GM19238 (cell line): ENCODE measurements around the gene ZNF584.

Experiments used
- DNase-seq: peaks from one replicate; pipeline ENCODE4 v3.0.0; 2011; ENCODE audit warnings: low spot score; ENCODE audit not compliant: insufficient read length

ZNF584 gene

GRCh38 chr19:58385891-58386575 lies 22.4 kb upstream of the ZNF584 start:
- DNase-seq = no peak

DNA sequence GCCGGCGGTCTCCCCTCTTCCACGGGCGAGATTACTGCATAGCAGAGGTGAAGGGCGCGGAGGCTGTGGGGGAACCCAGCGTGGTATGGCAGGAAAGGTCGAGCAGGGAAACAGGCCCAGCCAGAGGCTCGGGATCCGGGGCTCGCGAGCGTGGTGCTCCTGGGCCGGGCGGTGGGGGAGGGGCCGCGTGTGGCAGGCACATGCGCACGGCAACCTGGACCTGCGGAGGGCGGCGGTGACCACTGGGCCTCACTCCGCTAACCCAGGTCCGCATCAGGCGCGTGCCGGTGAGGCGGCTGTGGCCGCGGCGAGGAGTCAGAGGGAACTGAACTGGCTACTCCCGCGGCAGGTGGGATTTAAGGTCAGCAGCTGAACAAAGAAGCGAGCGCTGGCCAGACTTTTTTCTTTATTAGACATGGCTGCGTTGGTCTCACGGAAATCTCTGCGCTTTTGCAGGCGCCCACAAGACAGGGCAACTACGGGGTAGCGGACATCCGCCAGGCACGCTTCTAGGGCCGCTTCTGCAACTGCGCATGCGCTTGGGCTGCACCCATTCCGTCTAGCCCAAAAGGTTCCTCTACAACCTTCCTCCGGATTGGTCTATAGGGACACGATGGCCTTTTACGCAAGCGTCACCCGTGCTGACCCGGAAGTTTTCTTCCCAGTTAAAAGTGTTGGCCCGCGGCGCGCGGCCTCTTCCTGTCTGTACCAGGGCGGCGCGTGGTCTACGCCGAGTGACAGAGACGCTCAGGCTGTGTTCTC lies 21.7 kb upstream of the ZNF584 start, which contains the start of gene RPS5:
Gene RPS5 (plus strand): TSS at position 694 of the 762 bp plus-strand sequence. CDS start 869 bp downstream, outside the sequence.
- DNase-seq = peak; percentile 99

GRCh38 chr19:58387338-58388174 lies 20.9 kb upstream of the ZNF584 start:
- no peak for DNase-seq

- DNase-seq = no peak
These were observed 20.3 kb upstream of the ZNF584 start for GRCh38 chr19:58388175-58388526.

DNA sequence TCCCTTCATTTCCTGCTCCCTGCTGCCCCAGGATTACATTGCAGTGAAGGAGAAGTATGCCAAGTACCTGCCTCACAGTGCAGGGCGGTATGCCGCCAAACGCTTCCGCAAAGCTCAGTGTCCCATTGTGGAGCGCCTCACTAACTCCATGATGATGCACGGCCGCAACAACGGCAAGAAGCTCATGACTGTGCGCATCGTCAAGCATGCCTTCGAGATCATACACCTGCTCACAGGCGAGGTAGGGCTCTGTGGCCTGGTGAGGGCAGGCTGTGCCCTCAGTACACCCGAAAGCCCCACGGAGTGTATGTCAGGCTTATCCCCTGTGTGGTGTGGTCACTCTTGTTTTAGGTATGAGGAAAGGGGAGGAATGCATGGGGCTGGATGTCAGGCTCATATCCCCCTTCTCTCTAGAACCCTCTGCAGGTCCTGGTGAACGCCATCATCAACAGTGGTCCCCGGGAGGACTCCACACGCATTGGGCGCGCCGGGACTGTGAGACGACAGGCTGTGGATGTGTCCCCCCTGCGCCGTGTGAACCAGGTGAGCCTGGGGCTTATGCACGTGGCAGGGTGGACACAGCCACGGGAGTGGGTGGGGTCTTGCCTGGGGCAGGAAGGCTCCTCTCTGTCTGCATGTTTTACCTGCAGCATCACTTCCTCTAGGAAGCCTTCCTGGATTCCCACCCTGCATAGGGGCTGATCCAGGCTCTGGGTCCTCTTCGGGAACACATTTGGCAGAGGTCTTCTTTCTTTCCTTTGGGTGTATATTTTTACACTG lies 15.3 kb upstream of the ZNF584 start:
- no peak for DNase-seq

GRCh38 chr19:58393725-58394033 lies 14.8 kb upstream of the ZNF584 start:
- DNase-seq = no peak

GRCh38 chr19:58394821-58395219 lies 13.6 kb upstream of the ZNF584 start:
- DNase-seq = no peak

GRCh38 chr19:58395220-58395978 lies 13.1 kb upstream of the ZNF584 start, which contains the start of gene RNF225:
TSS of gene RNF225 (plus strand) at chr19:58395656. CDS start at chr19:58396090, 434 bp downstream.
- no peak for DNase-seq

DNA sequence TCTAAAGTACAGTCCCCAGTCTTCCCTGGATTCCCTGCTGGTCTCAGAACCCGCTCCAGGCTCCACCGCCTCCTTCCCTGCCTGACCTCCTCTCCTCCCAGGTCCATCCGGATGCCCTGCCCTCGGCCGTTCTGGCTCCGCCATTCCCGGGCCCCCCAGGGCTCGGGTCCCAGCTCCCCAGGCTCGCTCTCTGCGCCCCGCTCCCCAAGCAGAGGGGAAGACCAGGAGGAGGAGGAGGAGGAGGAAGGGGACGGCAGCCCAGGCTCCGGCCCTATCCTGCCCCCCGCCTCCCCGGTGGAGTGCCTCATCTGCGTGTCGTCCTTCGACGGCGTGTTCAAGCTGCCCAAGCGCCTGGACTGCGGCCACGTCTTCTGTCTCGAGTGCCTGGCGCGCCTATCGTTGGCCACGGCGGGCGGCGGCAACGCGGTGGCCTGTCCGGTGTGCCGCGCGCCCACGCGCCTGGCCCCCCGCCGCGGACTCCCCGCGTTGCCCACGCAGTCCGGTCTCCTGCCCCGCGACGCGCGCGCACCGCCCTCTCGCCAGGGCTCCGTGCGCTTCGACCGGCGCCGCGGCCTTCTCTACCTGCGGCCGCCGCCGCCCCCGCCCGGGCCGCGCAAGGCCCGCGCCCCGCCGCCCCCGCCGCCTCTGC lies 12.3 kb upstream of the ZNF584 start:
- DNase-seq = no peak

GRCh38 chr19:58396691-58397532 lies 11.5 kb upstream of the ZNF584 start:
- DNase-seq = no peak

DNA sequence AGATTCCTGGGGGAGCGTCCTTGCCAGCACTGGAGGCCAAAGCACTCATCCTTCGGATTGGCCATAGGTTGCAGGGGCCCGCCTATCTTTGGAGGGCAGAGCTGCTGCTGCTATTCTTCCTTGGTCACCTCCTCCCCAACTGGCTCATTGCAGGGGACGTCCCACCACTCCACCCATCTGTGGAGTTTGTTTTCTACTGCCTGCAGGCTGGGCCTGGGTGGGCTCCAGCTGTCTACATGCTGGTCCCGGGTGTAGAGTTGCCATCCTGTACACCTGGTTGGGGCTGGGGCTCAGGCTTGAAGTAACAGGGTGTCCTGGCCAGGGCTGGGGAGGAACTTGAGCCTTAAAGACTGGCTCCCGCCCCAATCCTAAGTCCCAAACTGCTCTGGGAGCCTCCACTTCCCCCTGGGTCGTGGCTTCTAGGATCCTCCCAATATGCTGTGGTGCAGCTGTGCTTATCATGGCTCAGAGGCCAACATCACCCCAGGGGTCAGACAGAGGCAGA lies 10.9 kb upstream of the ZNF584 start:
- DNase-seq = no peak

- no peak for DNase-seq
These were observed 10.4 kb upstream of the ZNF584 start for GRCh38 chr19:58398087-58398486.

DNA sequence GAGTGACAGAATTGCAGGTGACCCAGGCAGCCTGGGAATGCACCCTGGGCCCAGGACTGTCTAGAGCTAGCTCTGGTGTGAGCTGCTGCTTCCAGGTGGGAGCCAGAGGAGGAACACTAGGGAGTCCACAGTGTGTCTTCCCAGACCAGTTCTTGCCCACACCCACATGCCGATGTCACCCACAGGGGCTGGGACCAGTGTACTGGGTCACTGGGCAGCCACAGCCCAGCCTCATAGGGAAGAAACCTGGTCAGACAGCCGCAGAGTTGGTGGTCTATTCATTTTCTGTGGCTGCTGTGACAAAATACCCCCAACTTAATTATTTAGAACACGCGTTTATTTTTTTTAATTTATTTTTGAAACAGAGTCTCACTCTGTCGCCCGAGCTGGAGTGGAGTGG lies 9.9 kb upstream of the ZNF584 start:
- no peak for DNase-seq

DNA sequence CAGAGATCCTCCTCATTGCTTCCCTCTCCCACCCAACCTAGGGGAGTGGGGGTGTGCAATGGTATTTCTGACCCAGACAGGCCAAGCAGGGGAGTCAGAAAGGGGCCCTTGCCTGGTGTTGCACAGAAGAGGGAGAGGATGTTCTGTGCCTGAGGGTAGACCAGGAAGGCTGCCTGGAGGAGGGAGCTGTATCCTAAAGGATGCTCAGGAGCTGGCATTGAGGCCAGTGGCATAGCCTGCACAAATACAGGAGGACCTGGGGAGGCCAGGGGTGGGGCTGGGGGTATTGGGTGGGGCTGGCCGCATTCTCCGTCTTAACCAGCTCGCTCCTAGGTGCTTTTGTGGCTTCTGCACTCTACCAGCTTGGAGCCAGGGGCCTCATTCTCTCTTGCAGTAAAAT lies 8.5 kb upstream of the ZNF584 start:
- no peak for DNase-seq

GRCh38 chr19:58400316-58400915 lies 8.0 kb upstream of the ZNF584 start:
- no peak for DNase-seq

- DNase-seq = peak; percentile 100
These were observed 7.3 kb upstream of the ZNF584 start for GRCh38 chr19:58400916-58401839.

- DNase-seq = no peak
These were observed 6.5 kb upstream of the ZNF584 start for GRCh38 chr19:58401840-58402421.
